Stimulated activated naive CD8-positive, alpha-beta T cell treated with anti-CD3 and anti-CD28 coated beads, Interleukin-15, Interleukin-2, amounts not matched to agents 100 ng/mL and 50 ng/mL, for 24 hours (primary cell): ENCODE results near the gene IRF2BP2.

Experiments
- H3K27ac Mint-ChIP-seq: one replicate; pipeline ENCODE4 v1.8.0; 2021; ENCODE audit warnings: mild to moderate bottlenecking, mixed read lengths
- H3K27me3 Mint-ChIP-seq: one replicate; pipeline ENCODE4 v1.8.0; 2021; ENCODE audit warnings: mixed read lengths
- H3K36me3 Mint-ChIP-seq: one replicate; pipeline ENCODE4 v1.8.0; 2021; ENCODE audit warnings: low read depth, mixed read lengths
- H3K4me1 Mint-ChIP-seq: one replicate; pipeline ENCODE4 v1.8.0; 2021; ENCODE audit warnings: low read depth, mixed read lengths
- H3K4me3 Mint-ChIP-seq: one replicate; pipeline ENCODE4 v1.8.0; 2021; ENCODE audit warnings: mild to moderate bottlenecking, mixed read lengths
- H3K9me3 Mint-ChIP-seq: one replicate; pipeline ENCODE4 v1.8.0; 2021; ENCODE audit warnings: mixed read lengths

Gene IRF2BP2

GRCh38 chr1:234578087-234578486 is 31.9 kb downstream of the IRF2BP2 start:
- no peak overlapping the region for H3K27ac Mint-ChIP-seq
- H3K36me3 Mint-ChIP-seq = no peaks in the 10 kb centered on the region
- H3K4me1 Mint-ChIP-seq = no peaks in the 10 kb centered on the region
- no peak overlapping the region for H3K4me3 Mint-ChIP-seq
- H3K9me3 Mint-ChIP-seq = no peaks in the 10 kb centered on the region
- H3K27me3 Mint-ChIP-seq = no peaks in the 10 kb centered on the region

DNA sequence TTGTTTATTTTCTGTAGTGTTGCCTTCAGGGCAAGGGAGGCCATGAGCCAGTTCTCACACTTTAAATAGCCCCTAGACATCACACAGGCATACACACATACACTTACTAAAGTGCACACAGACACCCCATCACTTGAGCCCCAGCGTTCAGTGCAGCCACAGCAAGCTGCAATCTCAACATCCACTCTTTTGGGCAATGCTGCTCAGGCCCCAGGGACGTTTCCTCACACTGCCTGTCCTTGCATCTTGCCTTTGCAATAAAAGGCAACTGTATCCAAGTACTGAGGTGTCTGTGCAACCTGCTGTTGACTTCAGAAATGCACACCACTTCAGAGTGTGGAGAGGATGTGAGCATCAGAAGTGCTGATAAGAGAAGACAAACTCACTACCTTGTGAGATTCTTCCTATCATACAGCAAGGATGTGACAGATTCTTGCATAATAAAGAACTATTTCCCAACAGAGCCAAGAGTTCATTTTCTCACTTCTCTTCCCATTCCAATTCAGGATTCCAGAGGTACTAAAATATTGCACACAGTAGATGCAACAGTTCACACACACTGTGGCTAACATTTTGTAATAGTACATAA is 36.2 kb downstream of the IRF2BP2 start:
- no peak overlapping the region for H3K4me3 Mint-ChIP-seq
- H3K36me3 Mint-ChIP-seq = no peaks in the 10 kb centered on the region
- H3K4me1 Mint-ChIP-seq = no peaks in the 10 kb centered on the region

GRCh38 chr1:234572966-234573365 is 37.0 kb downstream of the IRF2BP2 start:
- Mint-ChIP-seq H3K4me3 (no peak overlapping the region), H3K27ac (no peak overlapping the region), H3K36me3 (no peaks in the 10 kb centered on the region), H3K4me1 (no peaks in the 10 kb centered on the region), H3K9me3 (no peaks in the 10 kb centered on the region), H3K27me3 (no peaks in the 10 kb centered on the region)

More for the DNA sequence above, 36.2 kb downstream of the IRF2BP2 start:
- Mint-ChIP-seq H3K9me3 (no peaks in the 10 kb centered on the region), H3K27ac (no peak overlapping the region), H3K27me3 (no peaks in the 10 kb centered on the region)

DNA sequence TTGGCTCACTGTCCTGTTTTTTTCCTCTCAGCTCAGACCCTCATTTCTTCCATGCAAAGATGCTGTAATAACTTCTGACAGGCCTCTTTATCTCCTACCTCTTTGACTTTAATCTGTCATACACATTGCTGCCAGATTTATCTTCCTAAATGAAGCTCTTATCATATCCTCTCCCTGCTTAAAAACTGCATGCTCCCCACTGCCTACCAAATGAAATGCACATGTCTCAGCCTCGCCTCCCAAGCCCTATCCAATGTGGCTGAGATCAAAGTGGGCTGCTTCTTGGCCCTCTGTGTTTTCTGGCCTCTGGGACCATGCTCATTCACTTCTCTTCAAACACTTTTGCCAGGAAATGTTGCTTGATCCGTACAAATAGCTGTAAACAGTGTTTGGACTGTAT is 38.3 kb downstream of the IRF2BP2 start:
- no peaks in the 10 kb centered on the region for H3K27me3 Mint-ChIP-seq
- H3K4me1 Mint-ChIP-seq = no peaks in the 10 kb centered on the region
- no peak overlapping the region for H3K4me3 Mint-ChIP-seq
- H3K27ac Mint-ChIP-seq = no peak overlapping the region
- no peaks in the 10 kb centered on the region for H3K36me3 Mint-ChIP-seq
- no peaks in the 10 kb centered on the region for H3K9me3 Mint-ChIP-seq

- H3K27ac Mint-ChIP-seq = no peak overlapping the region
- no peaks in the 10 kb centered on the region for H3K9me3 Mint-ChIP-seq
- no peaks in the 10 kb centered on the region for H3K36me3 Mint-ChIP-seq
- no peak overlapping the region for H3K4me3 Mint-ChIP-seq
- H3K27me3 Mint-ChIP-seq = no peaks in the 10 kb centered on the region
- H3K4me1 Mint-ChIP-seq = no peaks in the 10 kb centered on the region
Measured at GRCh38 chr1:234570329-234571120, 39.5 kb downstream of the IRF2BP2 start.

DNA sequence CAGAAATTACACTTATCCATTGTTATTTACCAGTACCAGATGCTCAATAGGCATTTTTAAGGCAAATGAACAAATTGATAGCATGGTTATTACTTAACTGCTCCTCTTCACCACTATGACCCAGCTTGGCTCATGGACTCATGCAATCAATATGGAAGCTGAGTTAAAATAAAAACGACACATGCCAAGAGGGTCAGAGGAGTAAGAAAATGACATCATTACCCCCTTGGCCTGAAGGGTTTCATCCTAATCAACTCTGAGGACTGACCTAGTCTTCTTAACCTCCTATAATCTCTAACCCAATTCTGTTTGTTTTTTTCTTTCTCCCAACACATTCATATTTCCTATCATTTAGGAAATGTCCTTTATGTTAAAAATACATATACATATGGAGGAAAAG is 41.6 kb downstream of the IRF2BP2 start:
- no peaks in the 10 kb centered on the region for H3K27me3 Mint-ChIP-seq
- H3K36me3 Mint-ChIP-seq = no peaks in the 10 kb centered on the region
- H3K27ac Mint-ChIP-seq = no peak overlapping the region
- H3K9me3 Mint-ChIP-seq = no peaks in the 10 kb centered on the region
- H3K4me3 Mint-ChIP-seq = no peak overlapping the region
- no peaks in the 10 kb centered on the region for H3K4me1 Mint-ChIP-seq

DNA sequence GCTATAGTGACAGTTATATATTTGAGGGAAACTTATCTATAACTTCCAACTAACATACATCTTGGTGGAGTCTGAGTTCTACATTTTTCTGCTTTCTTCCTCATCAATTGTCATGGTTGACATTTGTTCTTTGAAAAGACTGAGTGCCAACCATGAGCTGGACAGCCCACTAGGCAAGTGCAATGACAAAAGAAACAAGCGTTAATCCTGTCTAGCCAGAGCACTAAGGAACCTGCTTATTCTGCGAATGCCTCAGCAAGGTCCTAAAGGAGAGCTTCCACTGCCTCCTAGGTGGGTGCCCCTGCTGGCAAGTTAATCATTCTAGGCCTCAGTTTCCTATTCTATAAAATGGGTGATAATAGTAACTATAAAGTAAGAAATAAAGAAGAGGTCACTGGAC is 44.8 kb downstream of the IRF2BP2 start:
- H3K27ac Mint-ChIP-seq = no peak overlapping the region
- no peaks in the 10 kb centered on the region for H3K4me1 Mint-ChIP-seq
- H3K36me3 Mint-ChIP-seq = no peaks in the 10 kb centered on the region
- H3K27me3 Mint-ChIP-seq = no peaks in the 10 kb centered on the region
- no peaks in the 10 kb centered on the region for H3K9me3 Mint-ChIP-seq
- no peak overlapping the region for H3K4me3 Mint-ChIP-seq

- Mint-ChIP-seq H3K4me3 (no peak overlapping the region), H3K27me3 (no peaks in the 10 kb centered on the region), H3K4me1 (no peaks in the 10 kb centered on the region), H3K36me3 (no peaks in the 10 kb centered on the region), H3K27ac (no peak overlapping the region), H3K9me3 (no peaks in the 10 kb centered on the region)
Measured at GRCh38 chr1:234564035-234565029, 45.6 kb downstream of the IRF2BP2 start.

GRCh38 chr1:234562334-234562733 is 47.6 kb downstream of the IRF2BP2 start:
- Mint-ChIP-seq H3K9me3 (no peaks in the 10 kb centered on the region), H3K4me3 (no peak overlapping the region), H3K27ac (no peak overlapping the region), H3K36me3 (no peaks in the 10 kb centered on the region), H3K4me1 (no peaks in the 10 kb centered on the region), H3K27me3 (no peaks in the 10 kb centered on the region)

GRCh38 chr1:234561319-234561718 is 48.7 kb downstream of the IRF2BP2 start:
- Mint-ChIP-seq H3K27me3 (no peaks in the 10 kb centered on the region), H3K36me3 (no peaks in the 10 kb centered on the region), H3K9me3 (no peaks in the 10 kb centered on the region), H3K27ac (no peak overlapping the region), H3K4me3 (no peak overlapping the region), H3K4me1 (no peaks in the 10 kb centered on the region)

DNA sequence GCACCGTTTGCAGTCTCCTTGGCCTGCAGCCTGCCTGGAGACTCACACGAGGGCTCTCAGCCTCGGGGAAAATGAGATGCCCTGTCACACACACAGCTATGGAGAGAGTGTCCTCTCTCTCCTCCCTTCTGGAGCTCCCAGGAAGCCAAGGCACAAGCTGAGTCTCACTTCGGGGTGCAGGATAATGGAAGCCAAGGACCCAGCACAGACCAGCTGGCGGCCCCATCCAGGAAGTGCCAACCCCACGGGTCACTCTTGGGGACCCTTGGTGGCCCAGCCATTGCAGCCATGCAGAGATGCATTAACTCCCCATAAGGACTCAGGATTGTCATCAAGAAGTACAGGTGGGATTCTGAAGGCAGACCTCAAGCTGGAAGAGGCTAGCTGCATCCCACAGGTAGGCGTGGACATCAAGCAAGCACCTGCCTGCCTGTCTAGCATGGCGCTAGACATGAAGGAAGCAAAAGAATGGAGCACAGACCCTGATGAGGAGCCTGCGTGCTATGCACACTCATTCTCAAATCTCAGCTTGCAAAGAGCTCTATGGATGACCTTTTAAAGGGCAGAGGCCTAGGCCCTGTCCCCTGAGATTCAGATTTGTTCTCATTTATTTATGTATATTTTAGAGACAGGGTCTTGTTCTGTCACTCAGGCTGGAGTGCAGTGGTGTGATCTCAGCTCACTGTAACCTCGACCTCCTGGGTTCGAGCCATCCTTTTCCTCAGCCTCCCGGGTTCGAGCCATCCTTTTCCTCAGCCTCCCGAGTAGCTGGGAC is 49.9 kb downstream of the IRF2BP2 start:
- Mint-ChIP-seq H3K27me3 (no peaks in the 10 kb centered on the region), H3K4me1 (no peaks in the 10 kb centered on the region), H3K4me3 (no peak overlapping the region), H3K27ac (no peak overlapping the region), H3K9me3 (no peaks in the 10 kb centered on the region), H3K36me3 (no peaks in the 10 kb centered on the region)

GRCh38 chr1:234559152-234559901 is 50.7 kb downstream of the IRF2BP2 start:
- H3K4me3 Mint-ChIP-seq = no peak overlapping the region
- no peaks in the 10 kb centered on the region for H3K9me3 Mint-ChIP-seq
- H3K27me3 Mint-ChIP-seq = no peaks in the 10 kb centered on the region
- H3K4me1 Mint-ChIP-seq = no peaks in the 10 kb centered on the region
- no peak overlapping the region for H3K27ac Mint-ChIP-seq
- H3K36me3 Mint-ChIP-seq = no peaks in the 10 kb centered on the region

- Mint-ChIP-seq H3K27ac (no peak overlapping the region), H3K4me1 (no peaks in the 10 kb centered on the region), H3K27me3 (no peaks in the 10 kb centered on the region), H3K36me3 (no peaks in the 10 kb centered on the region), H3K9me3 (no peaks in the 10 kb centered on the region), H3K4me3 (no peak overlapping the region)
Measured at GRCh38 chr1:234558330-234558836, 51.6 kb downstream of the IRF2BP2 start.
